Mucosa of stomach (tissue), 1 donor: ENCODE results near the gene APOLD1.
"Not testable (repeated sequence)": the region's sequence is repeated elsewhere in the genome, so short reads cannot be mapped to it uniquely, and the experiment has no call there.

Experiments used
- H3K27me3 ChIP-seq: one replicate; pipeline ENCODE4 v1.7.0; 2013; ENCODE audit warnings: mild to moderate bottlenecking, low read length; ENCODE audit not compliant: control insufficient read depth, insufficient read depth
- H3K36me3 ChIP-seq: one replicate; pipeline ENCODE4 v1.7.0; 2013; ENCODE audit warnings: low read length; ENCODE audit not compliant: control insufficient read depth, insufficient read depth
- H3K4me1 ChIP-seq: one replicate; pipeline ENCODE4 v1.7.0; 2013; ENCODE audit warnings: mild to moderate bottlenecking, low read length; ENCODE audit not compliant: control insufficient read depth, insufficient read depth
- H3K4me3 ChIP-seq: one replicate; pipeline ENCODE4 v1.7.0; 2013; ENCODE audit warnings: low read length
- H3K9ac ChIP-seq: one replicate; pipeline ENCODE4 v1.7.0; 2013; ENCODE audit warnings: mild to moderate bottlenecking, low read length, moderate library complexity
- H3K9me3 ChIP-seq: one replicate; pipeline ENCODE4 v1.7.0; 2013; ENCODE audit warnings: mild to moderate bottlenecking, low read length, moderate library complexity; ENCODE audit not compliant: control insufficient read depth
- donor health status: Pancreatic carcinoma.

APOLD1 gene, protein sequence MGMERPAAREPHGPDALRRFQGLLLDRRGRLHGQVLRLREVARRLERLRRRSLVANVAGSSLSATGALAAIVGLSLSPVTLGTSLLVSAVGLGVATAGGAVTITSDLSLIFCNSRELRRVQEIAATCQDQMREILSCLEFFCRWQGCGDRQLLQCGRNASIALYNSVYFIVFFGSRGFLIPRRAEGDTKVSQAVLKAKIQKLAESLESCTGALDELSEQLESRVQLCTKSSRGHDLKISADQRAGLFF

DNA sequence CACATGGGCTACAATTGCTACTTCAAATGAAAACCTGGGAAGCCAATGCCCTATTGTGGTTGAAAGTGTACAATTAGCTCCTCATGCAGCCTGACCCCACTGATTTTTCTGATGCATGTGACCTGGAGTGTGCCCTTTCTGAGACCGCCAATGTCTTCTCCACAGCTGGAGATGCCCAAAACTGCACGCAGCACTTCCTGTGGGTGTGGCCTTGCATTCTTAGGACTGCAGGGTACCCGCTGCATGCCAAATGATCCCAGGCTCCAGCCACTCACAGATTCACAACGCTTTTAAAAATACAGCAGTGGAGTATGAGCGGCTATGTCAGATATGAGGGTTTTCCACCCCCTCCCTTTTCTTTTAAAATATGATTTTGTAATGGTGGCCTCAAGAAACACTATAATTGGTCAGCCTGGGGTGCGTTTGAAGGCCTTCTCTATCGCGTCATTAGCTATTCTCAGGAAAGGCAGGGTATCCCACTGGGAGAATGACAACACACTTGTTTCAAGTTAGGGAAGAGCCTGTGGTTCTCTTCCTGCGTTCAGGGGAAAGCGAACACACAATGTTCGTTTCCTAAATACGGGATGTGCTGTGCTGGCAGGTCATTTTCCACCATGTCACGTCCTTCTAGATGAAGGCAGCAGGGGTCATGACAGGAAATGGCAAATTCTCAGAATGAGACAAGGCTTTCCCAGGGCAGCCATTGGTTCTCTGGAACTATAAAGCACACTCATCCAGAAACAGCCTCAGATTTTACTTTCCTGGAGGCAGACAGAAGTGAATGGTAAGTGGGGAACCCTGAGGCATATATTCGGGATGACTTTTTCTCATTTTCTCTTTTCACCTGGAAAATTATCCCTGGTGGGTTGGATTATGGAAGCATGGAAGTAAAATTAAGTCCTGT lies at the start of gene APOLD1:
TSS of gene APOLD1 (plus strand) at position 749 of the 904 bp plus-strand sequence. CDS start at position 782, 33 bp downstream.
- Histone ChIP-seq H3K4me3 (peak within 1 kb of the TSS; percentile 60), H3K9me3 (no peaks in the 10 kb centered on the region), H3K27me3 (no peaks in the 10 kb centered on the region), H3K36me3 (no peaks in the 10 kb centered on the region), H3K4me1 (peaks cover 16% of the 10 kb centered on the region), H3K9ac (peak within 1 kb of the TSS; percentile 77)

GRCh38 chr12:12736759-12737676 lies 48.4 kb upstream of the APOLD1 start:
- Histone ChIP-seq H3K4me1 (peaks cover 7% of the 10 kb centered on the region), H3K9ac (peak overlapping the region; percentile 36), H3K27me3 (no peaks in the 10 kb centered on the region), H3K4me3 (no peak overlapping the region), H3K36me3 (no peaks in the 10 kb centered on the region), H3K9me3 (no peaks in the 10 kb centered on the region)

- H3K4me1 ChIP-seq, H3K27me3 ChIP-seq, H3K9ac ChIP-seq, H3K36me3 ChIP-seq, H3K4me3 ChIP-seq, H3K9me3 ChIP-seq: not testable (repeated sequence)
These were observed 47.3 kb upstream of the APOLD1 start for GRCh38 chr12:12738152-12738551.

DNA sequence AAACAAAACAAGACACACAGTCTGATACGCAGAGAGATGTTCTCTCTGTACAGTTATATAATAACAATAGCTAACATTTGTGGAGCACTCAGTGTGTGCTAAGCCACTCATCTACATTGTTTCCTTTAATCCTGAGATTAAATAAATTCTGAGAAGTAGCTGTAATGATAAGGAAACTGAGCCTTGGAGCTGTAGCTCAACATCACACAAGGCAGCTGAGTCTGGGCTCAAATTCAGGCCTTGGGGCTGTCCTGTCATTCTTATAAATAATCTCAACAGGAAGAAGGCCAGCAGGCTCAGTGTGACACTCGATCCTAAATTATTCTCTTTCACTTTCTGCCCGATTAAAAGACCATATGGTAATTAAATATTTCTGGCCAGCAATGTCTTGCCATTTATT lies 43.8 kb upstream of the APOLD1 start:
- H3K36me3 ChIP-seq: no peaks in the 10 kb centered on the region
- H3K9ac ChIP-seq: no peak overlapping the region
- no peaks in the 10 kb centered on the region for H3K9me3 ChIP-seq
- H3K27me3 ChIP-seq: no peaks in the 10 kb centered on the region
- H3K4me3 ChIP-seq: no peak overlapping the region
- peaks cover 9% of the 10 kb centered on the region for H3K4me1 ChIP-seq

- H3K27me3 ChIP-seq: no peaks in the 10 kb centered on the region
- no peak overlapping the region for H3K4me3 ChIP-seq
- H3K36me3 ChIP-seq: no peaks in the 10 kb centered on the region
- H3K9ac ChIP-seq: no peak overlapping the region
- H3K9me3 ChIP-seq: no peaks in the 10 kb centered on the region
- peaks cover 9% of the 10 kb centered on the region for H3K4me1 ChIP-seq
These were observed 40.7 kb upstream of the APOLD1 start for GRCh38 chr12:12744546-12745305.

DNA sequence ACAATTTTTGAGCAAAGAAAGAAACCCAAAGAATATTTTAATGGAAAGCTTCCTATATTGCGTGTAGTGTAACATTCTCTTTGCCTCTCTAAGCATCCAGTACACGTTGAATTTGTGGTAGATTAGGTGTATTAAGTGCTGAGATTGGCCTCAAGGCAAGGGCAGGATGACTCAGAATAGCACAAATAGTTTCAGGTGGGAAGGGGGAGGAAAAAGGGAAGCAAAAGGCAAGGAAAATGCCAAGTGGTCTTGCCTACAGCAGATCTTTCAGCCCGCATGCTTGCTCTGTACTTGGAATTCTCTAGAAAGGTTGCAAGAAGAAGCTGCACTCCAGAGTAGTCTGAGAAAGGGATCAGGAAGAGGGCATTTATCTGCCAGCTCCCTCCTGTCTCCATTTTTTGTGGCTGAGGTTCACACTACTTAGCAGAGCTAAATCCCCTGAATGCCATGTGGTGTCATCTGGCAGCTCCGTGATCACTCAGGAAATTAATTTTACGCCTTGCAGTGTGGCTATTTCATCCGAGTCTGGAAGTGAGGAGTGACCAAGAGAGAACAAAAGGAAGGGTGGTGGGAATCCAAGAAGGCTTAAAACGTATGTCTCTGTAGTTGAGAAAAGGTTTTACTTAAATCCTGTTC lies 39.8 kb upstream of the APOLD1 start:
- H3K4me3 ChIP-seq: no peak overlapping the region
- H3K9ac ChIP-seq: no peak overlapping the region
- no peaks in the 10 kb centered on the region for H3K27me3 ChIP-seq
- no peaks in the 10 kb centered on the region for H3K9me3 ChIP-seq
- H3K4me1 ChIP-seq: peaks cover 9% of the 10 kb centered on the region
- no peaks in the 10 kb centered on the region for H3K36me3 ChIP-seq

- Histone ChIP-seq H3K27me3 (no peaks in the 10 kb centered on the region), H3K4me1 (no peaks in the 10 kb centered on the region), H3K9me3 (no peaks in the 10 kb centered on the region), H3K4me3 (no peak overlapping the region), H3K9ac (no peak overlapping the region), H3K36me3 (no peaks in the 10 kb centered on the region)
These were observed 38.2 kb upstream of the APOLD1 start for GRCh38 chr12:12747278-12747677.

DNA sequence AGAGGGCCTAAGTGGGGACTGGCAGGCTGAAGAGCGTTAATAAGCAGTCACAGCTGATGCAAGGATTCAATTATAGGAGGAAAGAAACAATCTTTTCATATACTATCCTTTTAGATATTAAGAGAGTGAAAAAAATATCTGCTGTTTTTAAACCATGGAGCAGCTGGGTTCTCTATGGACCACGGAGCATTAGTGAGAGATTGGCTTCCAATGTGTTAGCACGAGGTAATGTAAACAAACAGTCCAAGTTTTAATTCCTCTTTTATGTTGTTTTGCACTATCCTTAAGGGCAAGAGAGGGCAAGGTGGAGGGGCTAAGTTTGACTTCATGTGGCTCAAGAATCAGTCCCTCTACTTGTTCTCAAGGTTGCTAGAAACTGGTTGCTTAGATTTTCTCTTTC lies 37.4 kb upstream of the APOLD1 start:
- Histone ChIP-seq H3K4me3 (no peak overlapping the region), H3K36me3 (no peaks in the 10 kb centered on the region), H3K4me1 (no peaks in the 10 kb centered on the region), H3K9ac (no peak overlapping the region), H3K9me3 (no peaks in the 10 kb centered on the region), H3K27me3 (no peaks in the 10 kb centered on the region)

- Histone ChIP-seq H3K4me3 (peak overlapping the region; percentile 6), H3K4me1 (no peaks in the 10 kb centered on the region), H3K27me3 (no peaks in the 10 kb centered on the region), H3K9me3 (no peaks in the 10 kb centered on the region), H3K9ac (peak overlapping the region; percentile 24), H3K36me3 (no peaks in the 10 kb centered on the region)
These were observed 36.0 kb upstream of the APOLD1 start for GRCh38 chr12:12749433-12749832.

- no peaks in the 10 kb centered on the region for H3K27me3 ChIP-seq
- H3K9me3 ChIP-seq: no peaks in the 10 kb centered on the region
- H3K9ac ChIP-seq: no peak overlapping the region
- peaks cover 11% of the 10 kb centered on the region for H3K4me1 ChIP-seq
- no peak overlapping the region for H3K4me3 ChIP-seq
- H3K36me3 ChIP-seq: no peaks in the 10 kb centered on the region
These were observed 29.5 kb upstream of the APOLD1 start for GRCh38 chr12:12755923-12756322.

GRCh38 chr12:12757121-12757520 lies 28.3 kb upstream of the APOLD1 start:
- H3K4me3 ChIP-seq: no peak overlapping the region
- H3K36me3 ChIP-seq: no peaks in the 10 kb centered on the region
- H3K4me1 ChIP-seq: peaks cover 11% of the 10 kb centered on the region
- H3K27me3 ChIP-seq: no peaks in the 10 kb centered on the region
- H3K9me3 ChIP-seq: no peaks in the 10 kb centered on the region
- H3K9ac ChIP-seq: no peak overlapping the region
